C4-2B (cell line): ENCODE data around the gene ITGAV.

Experiments
- H3K27ac ChIP-seq: fragments of 450-650 bp; 2 replicates; pipeline ENCODE4 v1.5.1; 2017
- CTCF ChIP-seq: fragments of 450-650 bp; conservative IDR thresholded peaks from 2 replicates; pipeline ENCODE4 v1.5.1; 2017; ENCODE audit warnings: mild to moderate bottlenecking
- ZFX ChIP-seq: fragments of 450-650 bp; IDR thresholded peaks from 2 replicates; pipeline ENCODE4 v1.6.1; 2017

ITGAV gene

DNA sequence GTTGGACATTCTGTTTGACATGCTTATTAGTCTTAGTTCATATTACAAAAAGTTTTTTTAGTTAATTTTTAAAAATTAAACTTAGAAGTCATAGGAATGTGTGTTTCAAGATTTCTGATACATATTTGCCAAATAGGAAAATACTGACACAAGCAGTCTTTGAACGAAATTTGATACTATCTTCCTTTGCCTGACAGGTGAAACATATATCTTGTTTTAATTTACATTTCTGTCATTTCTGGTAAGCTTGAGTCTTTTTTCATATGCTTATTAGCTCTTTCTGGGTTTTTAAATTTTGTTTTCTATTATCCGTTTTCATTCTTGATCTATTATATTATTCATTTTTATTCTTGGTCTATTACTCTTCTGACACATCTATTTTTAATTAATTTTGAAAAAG lies 24.5 kb downstream of the ITGAV start:
- H3K27ac ChIP-seq: no peak overlapping the region
- TF ChIP-seq CTCF (no peak), ZFX (no peak)

GRCh38 chr2:186617148-186617547 lies 27.3 kb downstream of the ITGAV start:
- H3K27ac ChIP-seq: no peak overlapping the region
- TF ChIP-seq ZFX (no peak), CTCF (no peak)

DNA sequence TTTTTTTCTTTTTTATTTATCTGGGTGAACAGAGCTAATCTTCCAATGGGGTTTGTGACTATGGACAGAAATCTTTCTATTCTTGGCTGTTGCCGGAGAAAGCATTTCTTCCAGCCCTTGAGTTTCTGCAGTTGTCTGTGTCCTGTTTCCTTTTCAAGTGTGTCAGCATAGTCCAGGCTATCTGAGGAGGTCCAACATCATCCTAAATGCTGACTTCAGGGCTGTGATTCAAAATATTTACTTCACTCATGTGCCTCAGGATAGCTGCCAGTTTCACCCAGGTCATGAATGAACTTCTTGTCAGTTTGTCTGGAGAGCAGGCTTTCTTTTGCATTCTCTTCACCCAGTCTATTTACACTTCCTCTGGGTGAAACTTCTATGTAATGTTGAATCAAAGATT lies 27.9 kb downstream of the ITGAV start:
- no peak overlapping the region for H3K27ac ChIP-seq
- TF ChIP-seq CTCF (no peak), ZFX (no peak)

GRCh38 chr2:186618696-186619095 lies 28.8 kb downstream of the ITGAV start:
- no peak for TF ChIP-seq CTCF
- TF ChIP-seq ZFX: no peak
- H3K27ac ChIP-seq: no peak overlapping the region

DNA sequence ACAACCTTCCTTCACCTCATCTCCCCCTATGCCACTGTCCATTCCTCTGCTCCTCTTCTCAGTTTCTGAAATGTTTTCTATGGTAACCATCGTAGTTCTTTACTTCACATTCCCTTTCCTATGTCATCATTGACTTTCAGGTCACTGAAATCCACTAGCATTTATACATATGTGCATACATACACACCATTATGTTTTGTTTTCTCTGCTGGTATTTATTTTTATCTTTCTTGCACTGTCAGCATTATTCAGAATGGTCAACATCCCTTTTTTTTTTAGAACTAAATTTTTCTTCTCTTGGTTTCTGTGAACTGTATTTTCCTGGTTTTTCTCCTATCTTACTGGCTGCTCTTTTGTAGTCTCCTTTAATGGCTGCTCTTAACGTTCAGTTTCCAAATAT lies 33.2 kb downstream of the ITGAV start:
- no peak for TF ChIP-seq CTCF
- no peak for TF ChIP-seq ZFX
- H3K27ac ChIP-seq: no peak overlapping the region

GRCh38 chr2:186624276-186624675 lies 34.4 kb downstream of the ITGAV start:
- no peak overlapping the region for H3K27ac ChIP-seq
- TF ChIP-seq CTCF (no peak), ZFX (no peak)

GRCh38 chr2:186629250-186629996 lies 39.6 kb downstream of the ITGAV start:
- no peak for TF ChIP-seq CTCF
- no peak for TF ChIP-seq ZFX
- H3K27ac ChIP-seq: no peak overlapping the region
